ENCODE data around the gene DNAJB14. TPM values are rescaled to one million over a fixed set of nuclear protein-coding genes. Genes with fewer than 3 reads are reported as not detected.
A peak's percentile ranks its signal among the peaks of the same experiment; 100 is the strongest.

DNAJB14 gene
- total RNA-seq, 4 donors from 2014 or later: 41.9 to 58.1 (median 48.5) TPM

- intact Hi-C loops (cut with DNase I; ENCODE audit: low total_unique reads) (no loop called here), in situ Hi-C loops (cut with MboI; ENCODE audit: low pct_ligation_motif_present in 1 of 4, low pct_unique_long_range_greater_than_20kb in 1 of 4, low sequenced_read_pairs in 3 of 4) (no loop called here)
- Histone ChIP-seq H3K27ac (no peak overlapping the region), H3K27me3 (no peaks in the 10 kb centered on the region), H3K4me3 (no peak overlapping the region), H3K9me3 (peaks cover 17 to 19% of the 10 kb centered on the region in 2 donors), H3K36me3 (peaks cover 0 to 8% (median 0%) of the 10 kb centered on the region in 4 donors), H3K4me1 (peaks cover 0 to 4% (median 0%) of the 10 kb centered on the region in 4 donors)
- 91 to 100% methylated on average over 3 of the region's 3 CpGs for WGBS, 2 donors (ENCODE audit: low coverage in 1 of 2)
- no peak for DNase-seq
- no peak for TF ChIP-seq POLR2A (IDR thresholded peaks at IDR 0.05)
- no peak for TF ChIP-seq EP300 (IDR thresholded peaks at IDR 0.05; ENCODE audit: low read depth)
These were observed 8.1 kb downstream of the DNAJB14 start for GRCh38 chr4:99938243-99938753.

GRCh38 chr4:99934891-99935290 lies 11.5 kb downstream of the DNAJB14 start:
- DNase-seq: no peak
- Histone ChIP-seq H3K4me1 (no peaks in the 10 kb centered on the region), H3K4me3 (no peak overlapping the region), H3K27me3 (no peaks in the 10 kb centered on the region), H3K36me3 (peaks cover 0 to 12% (median 0%) of the 10 kb centered on the region in 4 donors), H3K9me3 (peaks cover 17 to 19% of the 10 kb centered on the region in 2 donors), H3K27ac (no peak overlapping the region)
- in situ Hi-C loops (cut with MboI; ENCODE audit: low pct_ligation_motif_present in 1 of 4, low pct_unique_long_range_greater_than_20kb in 1 of 4, low sequenced_read_pairs in 3 of 4) (no loop called here), intact Hi-C loops (cut with DNase I; ENCODE audit: low total_unique reads) (no loop called here)
- TF ChIP-seq CTCF (IDR thresholded peaks at IDR 0.05) (no peak), EP300 (IDR thresholded peaks at IDR 0.05; ENCODE audit: low read depth) (no peak), POLR2AphosphoS5 (IDR thresholded peaks at IDR 0.05) (no peak), POLR2A (IDR thresholded peaks at IDR 0.05) (no peak)

DNA sequence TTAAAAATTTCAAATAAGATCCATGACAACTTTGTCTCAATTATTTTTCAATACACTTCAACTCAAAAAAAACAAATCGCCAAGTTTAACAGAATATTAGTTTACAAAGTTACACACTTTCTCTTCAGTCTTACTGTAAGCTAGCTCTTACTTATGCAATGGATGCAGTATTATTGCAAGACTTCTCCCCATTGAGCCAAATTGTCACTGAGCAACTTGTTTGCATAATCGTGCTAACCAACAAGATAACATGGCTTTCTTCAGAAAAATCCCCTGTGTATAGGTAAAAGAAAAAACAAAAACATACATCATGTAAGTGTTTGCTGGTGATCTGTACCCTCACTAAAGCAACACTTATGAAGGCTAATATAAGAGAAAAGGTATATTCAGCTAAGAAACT lies 18.9 kb downstream of the DNAJB14 start:
- H3K36me3 ChIP-seq: peaks cover 0 to 24% (median 0%) of the 10 kb centered on the region in 4 donors
- no peak for DNase-seq
- TF ChIP-seq EP300 (IDR thresholded peaks at IDR 0.05; ENCODE audit: low read depth) (no peak), POLR2AphosphoS5 (IDR thresholded peaks at IDR 0.05) (no peak), POLR2A (IDR thresholded peaks at IDR 0.05) (no peak), CTCF (IDR thresholded peaks at IDR 0.05) (no peak)
- WGBS, 2 donors (ENCODE audit: low coverage in 1 of 2): 64 to 92% methylated on average over 2 of the region's 2 CpGs
- intact Hi-C loops (cut with DNase I; ENCODE audit: low total_unique reads): no loop called here
- H3K4me1 ChIP-seq: no peaks in the 10 kb centered on the region
- H3K9me3 ChIP-seq: no peaks in the 10 kb centered on the region
- H3K27me3 ChIP-seq: no peaks in the 10 kb centered on the region
- in situ Hi-C loops (cut with MboI; ENCODE audit: low pct_ligation_motif_present in 1 of 4, low pct_unique_long_range_greater_than_20kb in 1 of 4, low sequenced_read_pairs in 3 of 4): no loop called here
- no peak overlapping the region for H3K27ac ChIP-seq
- no peak overlapping the region for H3K4me3 ChIP-seq

GRCh38 chr4:99921174-99921573 lies 25.2 kb downstream of the DNAJB14 start:
- Histone ChIP-seq H3K4me3 (no peak overlapping the region), H3K27ac (no peak overlapping the region), H3K4me1 (peaks cover 0 to 18% (median 9%) of the 10 kb centered on the region in 4 donors), H3K9me3 (no peaks in the 10 kb centered on the region), H3K27me3 (no peaks in the 10 kb centered on the region), H3K36me3 (peaks cover 0 to 21% (median 0%) of the 10 kb centered on the region in 4 donors)
- no peak for DNase-seq
- intact Hi-C loops (cut with DNase I; ENCODE audit: low total_unique reads): no loop called here
- WGBS, 2 donors (ENCODE audit: low coverage in 1 of 2): 90 to 92% methylated on average over 2 to 3 of the region's 3 CpGs
- in situ Hi-C loops (cut with MboI; ENCODE audit: low pct_ligation_motif_present in 1 of 4, low pct_unique_long_range_greater_than_20kb in 1 of 4, low sequenced_read_pairs in 3 of 4): no loop called here
- TF ChIP-seq CTCF (IDR thresholded peaks at IDR 0.05) (no peak), EP300 (IDR thresholded peaks at IDR 0.05; ENCODE audit: low read depth) (no peak), POLR2A (IDR thresholded peaks at IDR 0.05) (no peak), POLR2AphosphoS5 (IDR thresholded peaks at IDR 0.05) (no peak)

DNA sequence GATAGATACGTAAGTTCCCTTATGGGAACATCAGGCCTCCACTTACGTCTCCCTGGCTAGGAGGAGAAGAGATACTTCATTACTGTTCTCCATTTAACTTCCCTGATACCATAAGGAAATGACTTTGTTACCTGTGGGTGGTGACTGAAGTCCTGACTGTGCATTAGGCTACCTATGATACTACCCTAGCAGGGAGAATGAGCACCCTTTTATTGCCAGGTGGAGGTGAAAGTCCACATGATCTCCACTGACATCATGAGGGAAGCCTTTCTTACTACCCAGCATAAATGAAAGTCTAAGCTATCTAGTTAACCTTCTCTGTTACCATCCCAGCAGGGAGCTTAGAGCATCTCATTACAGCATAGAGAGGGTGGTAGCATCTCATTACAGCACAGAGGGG lies 27.8 kb downstream of the DNAJB14 start:
- Histone ChIP-seq H3K4me1 (peaks cover 0 to 18% (median 9%) of the 10 kb centered on the region in 4 donors), H3K27ac (peak overlapping the region; percentile 60 to 83 (median 77)), H3K27me3 (no peaks in the 10 kb centered on the region), H3K9me3 (no peaks in the 10 kb centered on the region), H3K36me3 (peaks cover 0 to 21% (median 0%) of the 10 kb centered on the region in 4 donors), H3K4me3 (no peak overlapping the region)
- in situ Hi-C loops (cut with MboI; ENCODE audit: low pct_ligation_motif_present in 1 of 4, low pct_unique_long_range_greater_than_20kb in 1 of 4, low sequenced_read_pairs in 3 of 4): no loop called here
- intact Hi-C loops (cut with DNase I; ENCODE audit: low total_unique reads): no loop called here
- DNase-seq: peak; percentile 76
- peak; percentile 21 for TF ChIP-seq POLR2A (IDR thresholded peaks at IDR 0.05)
- TF ChIP-seq EP300 (IDR thresholded peaks at IDR 0.05; ENCODE audit: low read depth): no peak
- TF ChIP-seq POLR2AphosphoS5 (IDR thresholded peaks at IDR 0.05): peak in 2 of 3 donors; percentile 46 to 75
- 51 to 100% methylated on average over 1 to 2 of the region's 2 CpGs for WGBS, 2 donors (ENCODE audit: low coverage in 1 of 2)
